Measurements from ENCODE around the gene EFNA4. TPM values are rescaled to one million over a fixed set of nuclear protein-coding genes. Genes with fewer than 3 reads are reported as not detected.

The EFNA4 gene
- total RNA-seq, 1 experiment from 2014 or later: 7.4 TPM

DNA sequence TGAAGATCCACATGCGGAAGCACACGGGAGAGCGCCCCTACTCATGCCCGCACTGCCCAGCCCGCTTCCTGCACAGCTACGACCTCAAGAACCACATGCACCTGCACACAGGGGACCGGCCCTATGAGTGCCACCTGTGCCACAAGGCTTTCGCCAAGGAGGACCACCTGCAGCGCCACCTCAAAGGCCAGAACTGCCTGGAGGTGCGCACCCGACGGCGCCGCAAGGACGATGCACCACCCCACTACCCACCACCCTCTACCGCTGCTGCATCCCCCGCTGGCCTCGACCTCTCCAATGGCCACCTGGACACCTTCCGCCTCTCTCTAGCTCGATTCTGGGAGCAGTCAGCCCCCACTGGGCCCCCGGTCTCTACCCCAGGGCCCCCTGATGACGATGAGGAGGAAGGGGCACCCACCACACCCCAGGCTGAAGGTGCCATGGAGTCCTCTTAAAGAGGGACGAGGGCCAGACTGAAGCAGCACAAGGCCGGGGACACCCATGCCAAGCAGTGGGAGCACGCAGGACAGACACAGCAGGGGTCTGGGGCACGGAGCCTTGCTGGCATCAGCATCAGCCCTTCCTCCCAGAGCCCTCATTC is 47.2 kb upstream of the EFNA4 start:
- Mint-ChIP-seq H3K36me3 (ENCODE audit: insufficient read depth, unreplicated experiment) (peaks cover 88% of the 10 kb centered on the region), H3K27ac (ENCODE audit: low read depth, unreplicated experiment) (peak overlapping the region; percentile 80), H3K4me1 (ENCODE audit: insufficient read depth, unreplicated experiment) (peaks cover 77% of the 10 kb centered on the region), H3K9me3 (ENCODE audit: unreplicated experiment) (no peaks in the 10 kb centered on the region), H3K27me3 (ENCODE audit: insufficient read depth, unreplicated experiment) (no peaks in the 10 kb centered on the region), H3K4me3 (ENCODE audit: unreplicated experiment) (peak overlapping the region; percentile 62)
- CTCF ChIA-PET: interaction anchor here (0.7 to 14.4 kb wide), 17 partner anchors 9 to 156 kb away, joined by 3 to 390 read pairs (median 7); partner anchors contain the start of genes ADAM15, KRTCAP2, PMVK and PYGO2
- POLR2A ChIA-PET: interaction anchor here (0.6 to 14.0 kb wide), 21 partner anchors 12 to 915 kb away, joined by 3 to 312 read pairs (median 11); partner anchors contain the start of genes ADAM15, CKS1B, DCST1 and DCST2
- TF ChIP-seq, protein P1, sequence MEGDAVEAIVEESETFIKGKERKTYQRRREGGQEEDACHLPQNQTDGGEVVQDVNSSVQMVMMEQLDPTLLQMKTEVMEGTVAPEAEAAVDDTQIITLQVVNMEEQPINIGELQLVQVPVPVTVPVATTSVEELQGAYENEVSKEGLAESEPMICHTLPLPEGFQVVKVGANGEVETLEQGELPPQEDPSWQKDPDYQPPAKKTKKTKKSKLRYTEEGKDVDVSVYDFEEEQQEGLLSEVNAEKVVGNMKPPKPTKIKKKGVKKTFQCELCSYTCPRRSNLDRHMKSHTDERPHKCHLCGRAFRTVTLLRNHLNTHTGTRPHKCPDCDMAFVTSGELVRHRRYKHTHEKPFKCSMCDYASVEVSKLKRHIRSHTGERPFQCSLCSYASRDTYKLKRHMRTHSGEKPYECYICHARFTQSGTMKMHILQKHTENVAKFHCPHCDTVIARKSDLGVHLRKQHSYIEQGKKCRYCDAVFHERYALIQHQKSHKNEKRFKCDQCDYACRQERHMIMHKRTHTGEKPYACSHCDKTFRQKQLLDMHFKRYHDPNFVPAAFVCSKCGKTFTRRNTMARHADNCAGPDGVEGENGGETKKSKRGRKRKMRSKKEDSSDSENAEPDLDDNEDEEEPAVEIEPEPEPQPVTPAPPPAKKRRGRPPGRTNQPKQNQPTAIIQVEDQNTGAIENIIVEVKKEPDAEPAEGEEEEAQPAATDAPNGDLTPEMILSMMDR (IDR thresholded peaks at IDR 0.05; ENCODE audit: unreplicated experiment): no peak
- DNase-seq (ENCODE audit: unreplicated experiment): no peak
- BruUV-seq (replicated peaks): no TSS peak
- intact Hi-C loops (cut with micrococcal nuclease): loop anchor here (2.0 kb wide), 1 partner anchor 22 kb away; no protein-coding TSS in a partner anchor

DNA sequence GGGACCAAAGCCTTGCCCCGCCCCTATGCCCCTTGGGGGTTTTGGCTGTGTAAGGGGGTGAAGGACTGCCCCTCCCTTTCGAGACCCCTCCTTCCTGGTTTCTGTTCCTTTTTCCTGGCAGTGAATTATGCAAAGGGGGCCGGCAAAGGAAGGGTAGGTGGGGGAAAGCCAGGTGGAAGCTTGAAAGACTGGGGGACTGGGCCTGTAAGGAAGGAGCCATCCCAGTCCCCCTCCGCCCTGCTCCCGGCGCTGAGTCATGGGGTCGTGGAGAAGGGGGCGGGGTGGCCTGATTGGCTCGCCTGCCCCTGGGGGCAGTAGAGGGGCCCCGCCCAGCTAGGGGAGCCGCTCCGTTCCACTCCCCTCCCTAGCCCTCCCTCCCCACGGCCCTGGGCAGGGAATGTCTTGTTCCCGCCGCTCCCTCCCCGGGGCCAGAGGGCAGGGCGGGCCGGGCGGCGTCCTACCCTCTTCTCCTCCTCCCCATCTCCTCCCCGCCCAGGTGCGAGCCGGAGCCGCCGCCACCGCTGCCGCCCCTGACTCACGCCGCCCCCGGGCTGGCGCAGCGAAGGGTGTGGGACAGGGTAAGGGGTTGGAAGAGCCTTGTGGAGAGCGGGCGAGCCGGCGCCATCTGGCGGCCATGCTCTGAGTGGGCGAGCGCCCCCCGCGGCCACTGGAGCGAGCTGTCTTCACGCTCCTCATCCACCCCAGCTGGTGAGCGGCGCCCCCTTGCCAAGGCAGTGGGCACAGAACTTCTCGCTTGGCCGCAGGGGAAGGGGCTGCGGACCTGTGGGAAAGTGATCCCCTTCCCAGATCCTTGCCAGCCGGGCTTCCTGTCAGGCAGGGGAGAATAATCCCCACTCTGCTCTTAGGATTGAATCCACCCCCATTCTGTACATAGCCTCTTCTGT is 46.2 kb upstream of the EFNA4 start:
- H3K4me3 Mint-ChIP-seq (ENCODE audit: unreplicated experiment): peak overlapping the region; percentile 62
- TF ChIP-seq, protein P1 (IDR thresholded peaks at IDR 0.05; ENCODE audit: unreplicated experiment): peak; percentile 100
- peaks cover 91% of the 10 kb centered on the region for H3K36me3 Mint-ChIP-seq (ENCODE audit: insufficient read depth, unreplicated experiment)
- DNase-seq (ENCODE audit: unreplicated experiment): peak; percentile 99
- BruUV-seq (replicated peaks): TSS peak; percentile 60
- POLR2A ChIA-PET: interaction anchor here (0.6 to 14.0 kb wide), 25 partner anchors 11 to 914 kb away, joined by 3 to 312 read pairs (median 6); partner anchors contain the start of genes ADAM15, CKS1B, DCST1 and DCST2
- H3K9me3 Mint-ChIP-seq (ENCODE audit: unreplicated experiment): no peaks in the 10 kb centered on the region
- CTCF ChIA-PET: interaction anchor here (0.6 to 14.4 kb wide), 32 partner anchors 9 to 465 kb away, joined by 3 to 390 read pairs (median 4); partner anchors contain the start of genes ADAM15, DCST1, DCST2 and KRTCAP2
- H3K27ac Mint-ChIP-seq (ENCODE audit: low read depth, unreplicated experiment): peak overlapping the region; percentile 80
- peaks cover 78% of the 10 kb centered on the region for H3K4me1 Mint-ChIP-seq (ENCODE audit: insufficient read depth, unreplicated experiment)
- intact Hi-C loops (cut with micrococcal nuclease): loop anchor here (1.0 to 2.0 kb wide), 4 partner anchors 13 to 46 kb away; partner anchors contain the start of gene FLAD1
- no peaks in the 10 kb centered on the region for H3K27me3 Mint-ChIP-seq (ENCODE audit: insufficient read depth, unreplicated experiment)

DNA sequence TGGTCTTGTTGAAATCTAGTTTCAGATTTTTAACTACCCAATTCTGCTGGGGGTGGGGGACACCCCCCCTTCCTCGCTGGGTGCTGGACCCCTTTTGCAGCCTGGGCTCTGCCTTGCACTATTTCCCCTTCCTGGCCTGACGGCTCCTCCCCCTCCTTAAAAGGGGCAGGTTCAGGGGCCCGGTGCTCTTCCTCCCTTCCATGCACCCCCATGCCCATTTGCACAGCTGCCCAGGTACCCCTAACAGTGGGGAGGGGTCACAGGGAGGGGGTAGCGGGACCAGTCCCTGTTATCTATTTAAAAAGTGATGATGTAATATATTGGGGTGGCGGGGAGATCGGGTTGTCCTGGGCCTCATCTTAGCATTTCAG is 45.6 kb upstream of the EFNA4 start:
- DNase-seq (ENCODE audit: unreplicated experiment): no peak
- intact Hi-C loops (cut with micrococcal nuclease): loop anchor here (1.0 to 2.0 kb wide), 4 partner anchors 14 to 47 kb away; partner anchors contain the start of gene FLAD1
- H3K27me3 Mint-ChIP-seq (ENCODE audit: insufficient read depth, unreplicated experiment): no peaks in the 10 kb centered on the region
- TF ChIP-seq, protein P1 (IDR thresholded peaks at IDR 0.05; ENCODE audit: unreplicated experiment): no peak
- TSS peak; percentile 6 for BruUV-seq (replicated peaks)
- ChIA-PET CTCF (interaction anchor here (0.6 to 14.4 kb wide), 25 partner anchors 9 to 465 kb away, joined by 3 to 390 read pairs (median 4); partner anchors contain the start of genes ADAM15, DCST1, DCST2 and LENEP), POLR2A (interaction anchor here (1.1 to 14.0 kb wide), 17 partner anchors 10 to 81 kb away, joined by 3 to 312 read pairs (median 14); partner anchors contain the start of genes ADAM15, CKS1B, DCST1 and DCST2)
- no peaks in the 10 kb centered on the region for H3K9me3 Mint-ChIP-seq (ENCODE audit: unreplicated experiment)
- H3K36me3 Mint-ChIP-seq (ENCODE audit: insufficient read depth, unreplicated experiment): peaks cover 91% of the 10 kb centered on the region
- H3K27ac Mint-ChIP-seq (ENCODE audit: low read depth, unreplicated experiment): peak overlapping the region; percentile 80
- peaks cover 78% of the 10 kb centered on the region for H3K4me1 Mint-ChIP-seq (ENCODE audit: insufficient read depth, unreplicated experiment)
- peak overlapping the region; percentile 62 for H3K4me3 Mint-ChIP-seq (ENCODE audit: unreplicated experiment)
